GM13977 (cell line): Measurements from ENCODE around the gene BIRC7.

Source experiments
- DNase-seq: peaks from one replicate; pipeline ENCODE4 v3.0.0; 2012; ENCODE audit warnings: low spot score
- in situ Hi-C: fragments of 300-500 bp; cut with MboI; formaldehyde crosslinking; loops from one replicate; pipeline ENCODE4 v1.12.0; 2022; ENCODE audit warnings: low sequenced_read_pairs, low pct_unique_long_range_greater_than_20kb, mixed read lengths, inconsistent platforms; ENCODE audit not compliant: unreplicated experiment
- TF ChIP-seq, protein P1 (sequence below): IDR thresholded peaks from 2 replicates; pipeline ENCODE4 v1.5.1; 2012; ENCODE audit warnings: mild to moderate bottlenecking, control low read depth; ENCODE audit not compliant: insufficient read depth; ENCODE audit errors: extremely low read depth, missing control alignments

The BIRC7 gene

DNA sequence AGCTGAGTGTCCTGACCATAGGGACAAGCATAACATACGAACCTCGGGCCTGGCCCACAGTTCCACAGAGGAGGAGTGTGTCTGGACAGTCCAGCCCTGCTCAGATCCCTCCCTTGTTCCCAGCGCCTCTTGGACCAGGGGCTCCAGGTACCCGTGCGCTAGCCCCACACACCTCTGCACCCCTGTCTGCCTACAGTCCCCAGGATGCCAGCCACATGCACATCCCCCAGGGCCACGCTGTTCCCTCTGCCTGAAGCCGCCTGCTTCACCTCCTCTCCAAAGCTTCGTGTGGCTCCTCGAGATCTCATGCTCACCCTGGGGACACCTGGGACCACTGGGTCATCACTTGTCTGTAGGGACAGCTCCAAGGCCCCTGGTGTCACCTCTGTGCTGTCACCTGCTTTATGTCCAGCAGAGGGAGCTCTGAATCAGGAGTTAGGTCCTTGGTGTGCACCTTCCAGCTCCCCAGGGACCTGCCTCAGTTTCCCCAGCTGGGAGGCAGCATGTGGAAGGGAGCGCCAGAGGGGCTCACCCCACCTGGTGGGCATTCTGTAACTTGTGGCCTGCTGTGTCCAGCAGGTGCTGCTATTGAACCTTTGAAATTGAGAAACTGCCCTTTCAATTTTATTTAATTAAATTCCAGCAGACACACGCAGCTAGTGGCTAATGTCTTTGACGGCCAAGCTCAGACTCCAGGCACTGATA, 12.4 kb upstream of the BIRC7 start:
- DNase-seq, result peak; percentile 74
- TF ChIP-seq, protein P1, sequence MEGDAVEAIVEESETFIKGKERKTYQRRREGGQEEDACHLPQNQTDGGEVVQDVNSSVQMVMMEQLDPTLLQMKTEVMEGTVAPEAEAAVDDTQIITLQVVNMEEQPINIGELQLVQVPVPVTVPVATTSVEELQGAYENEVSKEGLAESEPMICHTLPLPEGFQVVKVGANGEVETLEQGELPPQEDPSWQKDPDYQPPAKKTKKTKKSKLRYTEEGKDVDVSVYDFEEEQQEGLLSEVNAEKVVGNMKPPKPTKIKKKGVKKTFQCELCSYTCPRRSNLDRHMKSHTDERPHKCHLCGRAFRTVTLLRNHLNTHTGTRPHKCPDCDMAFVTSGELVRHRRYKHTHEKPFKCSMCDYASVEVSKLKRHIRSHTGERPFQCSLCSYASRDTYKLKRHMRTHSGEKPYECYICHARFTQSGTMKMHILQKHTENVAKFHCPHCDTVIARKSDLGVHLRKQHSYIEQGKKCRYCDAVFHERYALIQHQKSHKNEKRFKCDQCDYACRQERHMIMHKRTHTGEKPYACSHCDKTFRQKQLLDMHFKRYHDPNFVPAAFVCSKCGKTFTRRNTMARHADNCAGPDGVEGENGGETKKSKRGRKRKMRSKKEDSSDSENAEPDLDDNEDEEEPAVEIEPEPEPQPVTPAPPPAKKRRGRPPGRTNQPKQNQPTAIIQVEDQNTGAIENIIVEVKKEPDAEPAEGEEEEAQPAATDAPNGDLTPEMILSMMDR, result peak; percentile 85
- in situ Hi-C loops, result no loop called here

DNA sequence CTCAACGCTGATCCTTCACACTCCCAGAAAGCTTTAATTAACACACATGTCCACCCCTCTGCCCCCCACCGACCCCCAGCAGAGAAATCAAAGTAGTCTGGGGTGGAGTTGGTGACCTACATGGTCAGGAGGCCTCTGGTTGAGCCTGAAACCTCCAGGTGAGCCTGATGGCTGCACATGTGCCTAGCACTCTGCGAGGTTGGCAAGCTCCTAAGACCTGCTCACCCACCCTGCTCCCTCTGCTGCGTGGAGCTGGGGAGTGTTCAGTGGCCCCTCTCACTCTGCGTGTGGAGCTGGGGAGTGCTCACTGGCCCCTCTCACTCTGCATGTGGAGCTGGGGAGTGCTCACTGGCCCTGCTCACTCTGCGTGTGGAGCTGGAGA, 11.9 kb upstream of the BIRC7 start:
- TF ChIP-seq, protein P1, result no peak
- in situ Hi-C loops, result no loop called here
- no peak for DNase-seq

DNA sequence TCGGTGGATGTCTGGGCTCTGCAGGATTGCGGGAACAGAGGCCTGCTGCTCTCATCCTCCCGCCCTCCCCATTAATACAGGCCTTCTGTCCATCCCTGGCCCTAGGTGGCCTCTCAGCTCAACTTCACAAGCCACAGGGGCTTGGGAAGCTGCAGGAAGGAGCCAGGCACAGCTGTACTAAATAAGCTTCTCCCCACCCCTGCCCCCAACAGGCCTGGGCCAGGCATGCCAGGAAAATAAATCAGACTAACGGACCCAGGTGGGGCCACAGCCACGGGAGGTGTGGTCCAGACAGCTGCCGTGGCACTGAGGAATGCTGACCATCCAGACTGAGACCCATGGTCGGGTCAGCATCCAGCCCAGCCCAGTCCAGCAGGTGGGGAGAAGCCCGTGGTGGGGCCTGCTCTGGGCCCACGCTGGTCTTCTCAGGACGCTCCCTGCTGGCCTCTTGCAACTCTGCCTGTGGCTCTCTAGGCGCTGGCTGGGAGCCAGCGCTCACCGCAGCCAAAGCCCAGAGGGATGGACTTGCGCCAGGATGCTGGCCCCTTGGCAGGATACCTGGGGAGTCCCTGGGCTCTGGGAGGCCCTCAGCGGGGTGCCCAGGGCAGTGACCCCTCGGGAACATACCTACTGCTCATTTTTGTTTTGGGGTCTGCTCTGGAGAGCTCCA, 11.2 kb upstream of the BIRC7 start:
- TF ChIP-seq, protein P1, result no peak
- DNase-seq, result no peak
- in situ Hi-C loops, result loop anchor here (25.0 kb wide), 1 partner anchor 113 kb away; no protein-coding TSS in a partner anchor

DNA sequence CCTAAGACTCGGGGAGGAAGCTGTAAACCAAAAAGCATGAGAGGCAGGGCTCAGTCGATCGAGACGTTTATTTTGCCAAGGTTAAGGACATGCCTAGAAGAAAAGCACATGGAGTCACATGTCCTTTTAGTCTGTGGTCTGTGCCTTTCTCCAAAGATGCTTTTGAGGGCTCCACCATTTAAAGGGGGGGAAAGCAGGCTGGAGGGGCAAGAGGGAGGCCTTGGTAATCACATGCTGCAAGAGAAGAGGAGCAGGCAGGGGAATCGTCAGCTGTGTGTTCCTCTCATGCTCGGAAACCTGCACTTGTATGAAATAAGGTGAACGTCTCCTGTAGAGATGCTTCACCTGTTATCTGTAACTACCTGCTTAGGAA, 10.6 kb upstream of the BIRC7 start:
- in situ Hi-C loops, result loop anchor here (25.0 kb wide), 1 partner anchor 112 kb away; no protein-coding TSS in a partner anchor
- no peak for DNase-seq
- TF ChIP-seq, protein P1, result no peak

DNA sequence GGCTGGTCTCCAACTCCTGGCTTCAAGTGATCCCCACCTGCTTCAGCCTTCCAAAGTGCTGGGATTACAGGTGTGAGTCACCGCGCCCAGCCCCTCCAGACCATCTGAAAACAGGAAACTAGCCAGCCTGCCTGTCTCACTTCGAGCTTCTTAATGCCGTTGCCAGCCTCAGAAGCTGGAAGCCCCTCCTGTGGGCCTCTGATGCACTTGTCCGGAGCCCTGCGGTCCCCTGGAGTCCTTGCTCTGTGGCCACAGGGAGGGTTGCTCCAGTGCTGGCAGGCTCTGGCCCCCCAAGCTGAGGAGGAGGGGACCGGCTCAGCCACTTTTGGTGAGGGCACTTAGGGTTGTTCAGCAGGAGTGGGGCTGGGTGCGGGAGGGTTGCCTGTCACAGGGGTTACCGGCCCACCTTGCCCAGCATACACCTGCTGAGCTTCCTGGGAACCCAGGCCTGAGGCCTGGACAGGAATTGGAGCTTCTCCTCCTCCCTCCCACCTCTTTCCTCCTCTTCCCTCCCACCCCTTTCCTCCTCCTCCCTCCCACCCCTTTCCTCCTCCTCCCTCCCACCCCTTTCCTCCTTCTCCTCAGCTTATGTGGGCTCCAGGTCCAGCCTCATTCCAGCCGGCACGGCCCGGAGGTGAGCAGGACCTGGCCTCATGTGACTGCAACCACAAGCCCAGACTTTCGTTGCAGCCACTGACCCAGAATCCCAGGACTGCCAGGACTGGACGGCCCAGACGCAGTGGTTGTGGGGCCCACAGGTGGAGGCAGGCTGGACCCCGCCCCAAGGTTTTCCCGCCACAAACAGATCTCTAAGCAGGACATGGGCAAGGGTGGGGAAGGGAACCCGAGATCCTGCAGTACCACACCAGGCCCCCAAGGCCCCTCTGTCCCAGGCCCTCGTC, 9.4 kb upstream of the BIRC7 start:
- TF ChIP-seq, protein P1, result no peak
- DNase-seq, result no peak
- in situ Hi-C loops, result loop anchor here (25.0 kb wide), 1 partner anchor 111 kb away; no protein-coding TSS in a partner anchor

DNA sequence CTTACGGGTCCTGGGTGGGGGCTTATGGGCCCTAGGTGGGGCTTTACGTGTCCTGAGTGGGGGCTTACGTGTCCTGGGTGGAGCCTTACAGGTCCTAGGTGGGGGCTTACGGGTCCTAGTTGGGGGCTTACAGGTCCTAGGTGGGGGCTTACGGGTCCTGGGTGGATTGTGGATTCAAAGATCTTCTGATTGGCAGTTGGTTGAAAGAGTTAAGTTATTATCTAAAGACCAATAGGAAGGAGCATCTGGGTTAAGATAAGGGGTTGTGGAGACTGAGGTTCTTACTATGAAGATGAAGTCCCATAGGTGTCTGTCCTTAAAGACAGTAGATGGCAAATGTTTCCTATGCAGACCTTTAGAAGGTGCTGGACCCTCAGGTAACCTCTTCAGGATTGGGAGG, 8.4 kb upstream of the BIRC7 start:
- no peak for DNase-seq
- TF ChIP-seq, protein P1, result no peak
- in situ Hi-C loops, result loop anchor here (25.0 kb wide), 1 partner anchor 110 kb away; no protein-coding TSS in a partner anchor
